Caco-2 (cell line): ENCODE data around the gene MBTPS1. TPM values are rescaled to one million over a fixed set of nuclear protein-coding genes. Genes with fewer than 3 reads are reported as not detected.

Experiments
- BruUV-seq: library from RNA; stranded (reverse); fragments of 400-500 nt; replicated peaks from 2 replicates; lab custom pipeline; 2021; lab: Mats Ljungman, UMichigan
- CTCF ChIA-PET: fragments of 300-600 bp; sonication (Branson Sonifier 250); formaldehyde crosslinking; loops from one replicate; lab custom pipeline; 2022; ENCODE audit warnings: antibody characterized with exemption; lab: Charles Lee
- POLR2A ChIA-PET: fragments of 300-600 bp; sonication (Branson Sonifier 250); formaldehyde crosslinking; loops from one replicate; lab custom pipeline; 2022; ENCODE audit warnings: antibody characterized with exemption; lab: Charles Lee
- DNase-seq, 2 experiments: peaks; one replicate each; pipeline versions ENCODE4 v3.0.0 to v3.0.0-alpha.2; 2020 to 2022
- H3K27me3 ChIP-seq: replicated peaks from 2 replicates; pipeline ENCODE4 v1.6.0; 2011; ENCODE audit warnings: low read length; ENCODE audit not compliant: control insufficient read depth, insufficient read depth
- H3K36me3 ChIP-seq: 2 replicates; pipeline ENCODE4 v1.5.1; 2011; ENCODE audit warnings: low read length; ENCODE audit not compliant: control insufficient read depth, insufficient read depth
- H3K4me1 ChIP-seq: fragments of 250-450 bp; sonication (Bioruptor Pico); 2 replicates; pipeline ENCODE4 v1.5.1; 2020; ENCODE audit warnings: mild to moderate bottlenecking
- H3K4me3 ChIP-seq: 2 replicates; pipeline ENCODE4 v1.5.1; 2011; ENCODE audit warnings: low read depth, mild to moderate bottlenecking, control low read depth, low read length
- H3K9me3 ChIP-seq: fragments of 250-450 bp; sonication (Bioruptor Pico); 2 replicates; pipeline ENCODE4 v1.5.1; 2020; ENCODE audit warnings: mild to moderate bottlenecking, moderate library complexity
- H3K27ac Mint-ChIP-seq: one replicate; pipeline ENCODE4 v1.8.0; 2022; ENCODE audit warnings: mixed read lengths; ENCODE audit not compliant: unreplicated experiment
- H3K27me3 Mint-ChIP-seq: one replicate; pipeline ENCODE4 v1.8.0; 2022; ENCODE audit warnings: mixed read lengths; ENCODE audit not compliant: insufficient read depth, unreplicated experiment
- H3K36me3 Mint-ChIP-seq: one replicate; pipeline ENCODE4 v1.8.0; 2022; ENCODE audit warnings: mild to moderate bottlenecking, mixed read lengths; ENCODE audit not compliant: insufficient read depth, unreplicated experiment
- H3K4me1 Mint-ChIP-seq: one replicate; pipeline ENCODE4 v1.8.0; 2022; ENCODE audit warnings: low read depth, mixed read lengths; ENCODE audit not compliant: unreplicated experiment
- H3K4me3 Mint-ChIP-seq: one replicate; pipeline ENCODE4 v1.8.0; 2022; ENCODE audit warnings: mild to moderate bottlenecking, moderate library complexity, mixed read lengths; ENCODE audit not compliant: unreplicated experiment
- H3K9me3 Mint-ChIP-seq: one replicate; pipeline ENCODE4 v1.8.0; 2022; ENCODE audit warnings: mixed read lengths; ENCODE audit not compliant: unreplicated experiment
- intact Hi-C: fragments of 100-400 bp; cut with micrococcal nuclease; formaldehyde crosslinking; loops from one replicate; pipeline ENCODE4 v1.10.0; 2022; ENCODE audit not compliant: unreplicated experiment
- total RNA-seq: library from RNA; stranded (reverse); gene quantifications from 2 replicates; pipeline ENCODE4 v1.2.3, GENCODE V29; 2022
- TF ChIP-seq, protein P1 (sequence below), 2 experiments: fragments of 200-600 bp in 1 of 2; IDR thresholded peaks; 1 replicate in 1 of 2; 2 replicates in 1 of 2; pipeline versions ENCODE4 v1.5.1 to v1.8.0; 2011 to 2022; ENCODE audit warnings: antibody characterized with exemption in 1 of 2, control low read depth in 1 of 2, inconsistent platforms in 1 of 2, low read depth in 1 of 2, low read length in 1 of 2, mild to moderate bottlenecking in 1 of 2, moderate library complexity in 1 of 2; ENCODE audit not compliant: insufficient read depth in 1 of 2, severe bottlenecking in 1 of 2, unreplicated experiment in 1 of 2

MBTPS1 gene
- total RNA-seq, 1 experiment from 2014 or later: 96.4 TPM

DNA sequence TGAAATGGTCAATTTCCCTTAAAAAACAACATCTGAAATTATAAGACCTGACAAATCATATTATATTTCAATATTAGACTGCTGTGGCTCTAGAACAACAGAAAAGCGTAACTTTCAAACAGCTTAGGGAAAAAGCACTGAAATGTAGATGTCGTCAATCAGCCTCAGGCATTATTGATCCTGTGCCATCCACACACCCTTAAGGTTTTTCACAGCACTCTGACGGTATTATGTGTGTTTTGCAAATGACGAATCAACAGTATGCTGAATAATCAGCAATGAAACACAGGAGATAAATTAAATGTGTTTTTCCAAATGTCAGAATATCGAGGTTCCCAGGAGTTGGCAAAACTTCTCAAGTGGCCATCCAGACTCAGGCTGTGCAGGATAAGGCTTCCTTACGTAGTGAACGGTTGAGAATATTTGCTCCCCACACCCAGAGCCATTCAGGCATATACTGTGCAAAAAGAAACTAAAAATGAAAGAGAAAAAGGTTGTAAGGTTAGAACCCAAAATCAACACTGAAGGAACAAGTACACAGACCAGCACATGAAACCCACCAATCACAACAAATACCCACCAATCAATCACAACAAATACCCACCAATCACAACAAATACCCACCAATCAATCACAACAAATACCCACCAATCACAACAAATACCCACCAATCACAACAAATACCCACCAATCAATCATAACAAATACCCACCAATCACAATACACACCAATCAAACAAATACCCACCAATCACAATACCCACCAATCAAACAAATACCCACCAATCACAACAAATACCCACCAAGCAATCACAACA is 7.7 kb upstream of the MBTPS1 start:
- H3K4me1 ChIP-seq: no peaks in the 10 kb centered on the region
- no peaks in the 10 kb centered on the region for H3K27me3 Mint-ChIP-seq
- no peaks in the 10 kb centered on the region for H3K9me3 ChIP-seq
- H3K4me3 ChIP-seq: no peak overlapping the region
- H3K4me1 Mint-ChIP-seq: no peaks in the 10 kb centered on the region
- H3K4me3 Mint-ChIP-seq: no peak overlapping the region
- DNase-seq: no peak
- H3K27me3 ChIP-seq: no peaks in the 10 kb centered on the region
- POLR2A ChIA-PET: no interaction called here
- no TSS peak for BruUV-seq
- TF ChIP-seq, protein P1, sequence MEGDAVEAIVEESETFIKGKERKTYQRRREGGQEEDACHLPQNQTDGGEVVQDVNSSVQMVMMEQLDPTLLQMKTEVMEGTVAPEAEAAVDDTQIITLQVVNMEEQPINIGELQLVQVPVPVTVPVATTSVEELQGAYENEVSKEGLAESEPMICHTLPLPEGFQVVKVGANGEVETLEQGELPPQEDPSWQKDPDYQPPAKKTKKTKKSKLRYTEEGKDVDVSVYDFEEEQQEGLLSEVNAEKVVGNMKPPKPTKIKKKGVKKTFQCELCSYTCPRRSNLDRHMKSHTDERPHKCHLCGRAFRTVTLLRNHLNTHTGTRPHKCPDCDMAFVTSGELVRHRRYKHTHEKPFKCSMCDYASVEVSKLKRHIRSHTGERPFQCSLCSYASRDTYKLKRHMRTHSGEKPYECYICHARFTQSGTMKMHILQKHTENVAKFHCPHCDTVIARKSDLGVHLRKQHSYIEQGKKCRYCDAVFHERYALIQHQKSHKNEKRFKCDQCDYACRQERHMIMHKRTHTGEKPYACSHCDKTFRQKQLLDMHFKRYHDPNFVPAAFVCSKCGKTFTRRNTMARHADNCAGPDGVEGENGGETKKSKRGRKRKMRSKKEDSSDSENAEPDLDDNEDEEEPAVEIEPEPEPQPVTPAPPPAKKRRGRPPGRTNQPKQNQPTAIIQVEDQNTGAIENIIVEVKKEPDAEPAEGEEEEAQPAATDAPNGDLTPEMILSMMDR (IDR thresholded peaks at IDR 0.05; ENCODE audit: insufficient read depth in 1 of 2, low read depth in 1 of 2, low read length in 1 of 2, severe bottlenecking in 1 of 2, unreplicated experiment in 1 of 2): no peak
- H3K27ac Mint-ChIP-seq: no peak overlapping the region
- peaks cover 2% of the 10 kb centered on the region; the same call in 1 of the 2 replicates for H3K36me3 ChIP-seq
- CTCF ChIA-PET: no interaction called here
- intact Hi-C loops: no loop called here
- no peaks in the 10 kb centered on the region for H3K9me3 Mint-ChIP-seq
- H3K36me3 Mint-ChIP-seq: peaks cover 8% of the 10 kb centered on the region

GRCh38 chr16:84121007-84121406 is 4.3 kb upstream of the MBTPS1 start:
- intact Hi-C loops: no loop called here
- H3K36me3 ChIP-seq: peaks cover 2% of the 10 kb centered on the region; the same call in 1 of the 2 replicates
- no peaks in the 10 kb centered on the region for H3K27me3 ChIP-seq
- H3K4me1 ChIP-seq: no peaks in the 10 kb centered on the region
- no peak overlapping the region for H3K4me3 ChIP-seq
- TF ChIP-seq, protein P1 (IDR thresholded peaks at IDR 0.05; ENCODE audit: insufficient read depth in 1 of 2, low read depth in 1 of 2, low read length in 1 of 2, severe bottlenecking in 1 of 2, unreplicated experiment in 1 of 2): no peak
- H3K27me3 Mint-ChIP-seq: no peaks in the 10 kb centered on the region
- no peak overlapping the region for H3K27ac Mint-ChIP-seq
- BruUV-seq: no TSS peak
- H3K4me3 Mint-ChIP-seq: no peak overlapping the region
- DNase-seq: no peak
- no peaks in the 10 kb centered on the region for H3K9me3 Mint-ChIP-seq
- H3K36me3 Mint-ChIP-seq: peaks cover 23% of the 10 kb centered on the region
- H3K4me1 Mint-ChIP-seq: no peaks in the 10 kb centered on the region
- CTCF ChIA-PET: no interaction called here
- POLR2A ChIA-PET: no interaction called here
- H3K9me3 ChIP-seq: no peaks in the 10 kb centered on the region

GRCh38 chr16:84120023-84120422 is 3.3 kb upstream of the MBTPS1 start:
- Histone ChIP-seq H3K4me1 (no peaks in the 10 kb centered on the region), H3K9me3 (no peaks in the 10 kb centered on the region), H3K4me3 (no peak overlapping the region), H3K27me3 (no peaks in the 10 kb centered on the region), H3K36me3 (peaks cover 2% of the 10 kb centered on the region; the same call in 1 of the 2 replicates)
- Mint-ChIP-seq H3K4me3 (no peak overlapping the region), H3K27ac (no peak overlapping the region), H3K4me1 (no peaks in the 10 kb centered on the region), H3K36me3 (peaks cover 25% of the 10 kb centered on the region), H3K9me3 (no peaks in the 10 kb centered on the region), H3K27me3 (no peaks in the 10 kb centered on the region)
- ChIA-PET POLR2A (no interaction called here), CTCF (no interaction called here)
- no TSS peak for BruUV-seq
- TF ChIP-seq, protein P1 (IDR thresholded peaks at IDR 0.05; ENCODE audit: insufficient read depth in 1 of 2, low read depth in 1 of 2, low read length in 1 of 2, severe bottlenecking in 1 of 2, unreplicated experiment in 1 of 2): no peak
- intact Hi-C loops: no loop called here
- no peak for DNase-seq
